K562 (cell line): ENCODE measurements around the gene NET1. TPM values are rescaled to one million over a fixed set of nuclear protein-coding genes. Genes with fewer than 3 reads are reported as not detected.

Experiments
- ATAC-seq: fragments of 200-7000 bp; cut with Tn5 transposase; 3 replicates; pipeline ENCODE4 v1.9.1; 2020; ENCODE audit warnings: moderate library complexity
- BruUV-seq: library from RNA; stranded (reverse); fragments of 400-500 nt; replicated peaks from 2 replicates; lab custom pipeline; 2021; lab: Mats Ljungman, UMichigan
- CTCF ChIA-PET: fragments of 300-600 bp; formaldehyde crosslinking; extraction: SDS; loops from one replicate; lab custom pipeline; 2021; ENCODE audit warnings: low intra/inter-chr PET ratio; lab: Yijun Ruan, JAX
- POLR2A ChIA-PET: fragments of 300-600, 350-650 bp; sonication (Branson Sonifier 250); formaldehyde crosslinking; extraction: SDS; loops from one replicate; lab custom pipeline; 2021; ENCODE audit warnings: antibody characterized with exemption, inconsistent platforms; lab: Yijun Ruan, JAX
- DNase-seq, 4 experiments: peaks; one replicate each; pipeline versions ENCODE4 v3.0.0 to v3.0.0-alpha.2; 2011 to 2018; ENCODE audit warnings: low spot score in 3 of 4, mixed read lengths in 3 of 4; ENCODE audit errors: extremely low read depth in 1 of 4
- FAIRE-seq: peaks from 2 replicates; lab custom pipeline; 2011; peaks lifted over from hg19 to GRCh38; lab: Jason Lieb, UNC
- H2AFZ ChIP-seq: 2 replicates; pipeline ENCODE4 v1.6.0; 2011; ENCODE audit warnings: low read depth, low read length, control low read depth, inconsistent platforms
- H3K27ac ChIP-seq: fragments of 200-600 bp; 3 replicates; pipeline ENCODE4 v1.8.0; 2011; ENCODE audit warnings: low read depth, mild to moderate bottlenecking, control low read depth, inconsistent platforms, low read length, moderate library complexity, mixed read lengths; ENCODE audit errors: extremely low read depth
- H3K27me3 ChIP-seq, 2 experiments: fragments of 300-600 bp in 1 of 2; 2 replicates in 1 of 2; 3 replicates in 1 of 2; pipeline versions ENCODE4 v1.6.0 to v1.8.0; 2011; ENCODE audit warnings: inconsistent platforms in 2 of 2, low read length in 2 of 2, mild to moderate bottlenecking in 1 of 2, mixed read lengths in 1 of 2, moderate library complexity in 1 of 2; ENCODE audit not compliant: control insufficient read depth in 2 of 2, insufficient read depth in 2 of 2
- H3K36me3 ChIP-seq: fragments of 300-600 bp; 3 replicates; pipeline ENCODE4 v1.8.0; 2011; ENCODE audit warnings: mild to moderate bottlenecking, low read length, inconsistent platforms; ENCODE audit not compliant: control insufficient read depth, insufficient read depth
- H3K4me1 ChIP-seq, 2 experiments: fragments of 200-600 bp in 1 of 2; replicated peaks in 1 of 2; 2 replicates in 1 of 2; 3 replicates in 1 of 2; pipeline versions ENCODE4 v1.5.1 to v1.8.0; 2011; ENCODE audit warnings: inconsistent platforms in 2 of 2, low read length in 2 of 2, mild to moderate bottlenecking in 1 of 2, mixed read lengths in 1 of 2, moderate library complexity in 1 of 2; ENCODE audit not compliant: control insufficient read depth in 2 of 2, insufficient read depth in 2 of 2
- H3K4me2 ChIP-seq: 2 replicates; pipeline ENCODE4 v1.6.1; 2011; ENCODE audit warnings: low read length, control low read depth, inconsistent platforms, mixed read lengths; ENCODE audit not compliant: insufficient read depth
- H3K4me3 ChIP-seq: fragments of 200-600 bp; sonication (generic), shearing (Covaris generic); 2 replicates; pipeline ENCODE4 v1.5.1; 2016; ENCODE audit warnings: control low read depth, inconsistent platforms
- H3K79me2 ChIP-seq: fragments of 200-600 bp; 3 replicates; pipeline ENCODE4 v1.8.0; 2011; ENCODE audit warnings: low read length, inconsistent platforms; ENCODE audit not compliant: control insufficient read depth, insufficient read depth
- H3K9ac ChIP-seq, 2 experiments: 2 replicates each; pipeline versions ENCODE4 v1.6.0 to v1.6.1; 2011; ENCODE audit warnings: low read depth in 2 of 2, low read length in 2 of 2, control low read depth in 1 of 2, inconsistent platforms in 1 of 2, mild to moderate bottlenecking in 1 of 2, mixed read lengths in 1 of 2; ENCODE audit not compliant: insufficient read depth in 1 of 2
- H3K9me1 ChIP-seq: one replicate; pipeline ENCODE4 v1.6.0; 2011; ENCODE audit warnings: inconsistent platforms, mild to moderate bottlenecking, low read length, moderate library complexity; ENCODE audit not compliant: control insufficient read depth, insufficient read depth
- H3K9me3 ChIP-seq: replicated peaks from 2 replicates; pipeline ENCODE4 v1.5.1; 2011; ENCODE audit warnings: low read depth, low read length, inconsistent platforms; ENCODE audit not compliant: control insufficient read depth, insufficient read depth
- H4K20me1 ChIP-seq: replicated peaks from 2 replicates; pipeline ENCODE4 v1.6.1; 2011; ENCODE audit warnings: low read length, inconsistent platforms, mixed read lengths; ENCODE audit not compliant: control insufficient read depth, insufficient read depth
- BACH1 ChIP-seq: fragments of 200-800 bp; sonication (Bioruptor generic); IDR thresholded peaks from 2 replicates; pipeline ENCODE4 v1.6.1; 2016; ENCODE audit warnings: missing genetic modification characterization, missing compliant biosample characterization
- BRCA1 ChIP-seq, 2 experiments: fragments of 450-650 bp in 1 of 2; sonication (generic) in 1 of 2; formaldehyde crosslinking in 1 of 2; IDR thresholded peaks; 2 replicates each; pipeline versions ENCODE4 v1.5.0 to v1.6.1; 2017 to 2020; ENCODE audit warnings: mild to moderate bottlenecking in 1 of 2, missing genetic modification reagents in 1 of 2
- CREB3 ChIP-seq: fragments of 450-650 bp; conservative IDR thresholded peaks from 2 replicates; pipeline ENCODE4 v1.6.1; 2016; ENCODE audit warnings: missing genetic modification characterization, low read depth, mild to moderate bottlenecking, missing compliant biosample characterization, moderate library complexity
- DACH1 ChIP-seq: fragments of 450-650 bp; IDR thresholded peaks from 2 replicates; pipeline ENCODE4 v1.6.1; 2018; ENCODE audit not compliant: partially characterized antibody
- GATAD2B ChIP-seq: fragments of 450-650 bp; IDR thresholded peaks from 2 replicates; pipeline ENCODE4 v1.6.1; 2017; ENCODE audit warnings: mild to moderate bottlenecking, borderline replicate concordance
- MBD2 ChIP-seq: sonication (generic); IDR thresholded peaks from 2 replicates; pipeline ENCODE4 v1.6.1; 2016; ENCODE audit warnings: low read depth, borderline replicate concordance
- POLR3G ChIP-seq: IDR thresholded peaks from 2 replicates; pipeline ENCODE4 v1.6.1; 2011; ENCODE audit not compliant: insufficient read length, insufficient replicate concordance; ENCODE audit errors: extremely low read depth
- ZBTB2 ChIP-seq: fragments of 450-650 bp; IDR thresholded peaks from 2 replicates; pipeline ENCODE4 v1.6.1; 2016; ENCODE audit warnings: antibody characterized with exemption
- WGBS: fragments of 100-300 bp; shearing (Covaris generic); methylation state at CpG from one replicate; pipeline ENCODE4 v1.1.6; 2016; ENCODE audit warnings: low coverage, mixed read lengths; ENCODE audit not compliant: insufficient coverage; ENCODE audit errors: missing lambda C conversion rate; 5-methylcytosine and 5-hydroxymethylcytosine counted together
- in situ Hi-C: fragments of 300-500 bp; cut with MboI; formaldehyde crosslinking; loops from 4 replicates; pipeline ENCODE4 v1.15.0; 2018; ENCODE audit warnings: inconsistent platforms, mixed read lengths
- intact Hi-C: fragments of 100-400 bp; cut with micrococcal nuclease; formaldehyde crosslinking; loops from 2 replicates; pipeline ENCODE4 v1.14.2; 2022
- polyA plus RNA-seq, 8 experiments: library from polyadenylated mRNA; depleted of rRNA in 4 of 8; stranded (reverse) in 5 of 8; unstranded in 3 of 8; fragments of >200 nt; fragmentation: Nextera tagmentation in 2 of 8; fragmentation: Illumina TruSeq in 1 of 8; extraction: Ambion mirVana in 2 of 8; extraction: Trizol in 1 of 8; gene quantifications; 2 replicates each; pipeline versions ENCODE4 v1.2.1 to v1.2.3, GENCODE V29; 2011 to 2014; ENCODE audit warnings: inconsistent platforms in 1 of 8, missing spikeins in 1 of 8
- total RNA-seq, 7 experiments: library from RNA; depleted of rRNA in 6 of 7; stranded (reverse); fragments of >200 nt in 6 of 7; fragmentation: Illumina TruSeq in 2 of 7; extraction: Trizol in 2 of 7; gene quantifications; 2 replicates each; pipeline versions ENCODE4 v1.2.1 to v1.2.3, GENCODE V29; 2011 to 2021; ENCODE audit warnings: low replicate concordance in 1 of 7

The NET1 gene
- total and polyA plus RNA-seq, 9 of the 15 experiments (the other 6 are each of a cell fraction or from before 2014, with no cell fraction given): 47.4 to 258 (median 106) TPM

GRCh38 chr10:5435328-5435727, 23.0 kb downstream of the NET1 start:
- H3K4me3 ChIP-seq: no peak overlapping the region
- H3K4me2 ChIP-seq: no peak overlapping the region
- 79% methylated on average over 3 of the region's 3 CpGs for WGBS
- H4K20me1 ChIP-seq: 0 out of 2 replicates have a peak, but pooled peaks cover 3% of the 10 kb centered on the region
- intact Hi-C loops: loop anchor here (10.0 kb wide), 3 partner anchors 141 to 591 kb away; no protein-coding TSS in a partner anchor
- no peak overlapping the region for H2AFZ ChIP-seq
- POLR2A ChIA-PET: interaction anchor here (1.8 kb wide), 1 partner anchor 11 kb away, joined by 6 read pairs; no protein-coding TSS in a partner anchor
- no peak overlapping the region for H3K27ac ChIP-seq
- H3K9me1 ChIP-seq: no peaks in the 10 kb centered on the region
- ATAC-seq: no peak
- no peak overlapping the region for H3K9ac ChIP-seq
- BruUV-seq: no TSS peak
- peaks cover 0 to 7% of the 10 kb centered on the region in 2 experiments; a peak in 2 of 5 replicates for H3K4me1 ChIP-seq
- in situ Hi-C loops: no loop called here
- no peaks in the 10 kb centered on the region for H3K27me3 ChIP-seq
- FAIRE-seq: no peak
- TF ChIP-seq CREB3 (tag) (no peak), BACH1 (tag) (no peak), BRCA1 (IDR thresholded peaks at IDR 0.05) (no peak), BRCA1 (CRISPR knock-in tag; IDR thresholded peaks at IDR 0.05) (no peak), DACH1 (peak; percentile 98), MBD2 (no peak), GATAD2B (peak; percentile 57; the same call in 1 of the 2 replicates), POLR3G (no peak), ZBTB2 (peak; percentile 84; the same call in 1 of the 2 replicates)
- no peak for DNase-seq
- peaks cover 54% of the 10 kb centered on the region for H3K36me3 ChIP-seq
- CTCF ChIA-PET: interaction anchor here (3.6 kb wide), 1 partner anchor 619 kb away, joined by 39 read pairs; no protein-coding TSS in a partner anchor
- peaks cover 65% of the 10 kb centered on the region for H3K79me2 ChIP-seq
- no peaks in the 10 kb centered on the region for H3K9me3 ChIP-seq
